ENCODE measurements around the gene GABRB2. TPM values are rescaled to one million over a fixed set of nuclear protein-coding genes. Genes with fewer than 3 reads are reported as not detected.
A peak's percentile ranks its signal among the peaks of the same experiment; 100 is the strongest.

Gene GABRB2
- 1 to 10 TPM in 1 of 9 donors, under 1 TPM in 2, not detected in 6; 0.15 to 3.8 (median 0.17) TPM for total RNA-seq
- under 1 TPM in 1 of 2 donors, not detected in 1; 0.04 TPM for polyA plus RNA-seq
- long read RNA-seq, donor 1: 0 reads
- long read RNA-seq, donor 2: 0 reads
- long read RNA-seq, donor 3: 0 reads

DNA sequence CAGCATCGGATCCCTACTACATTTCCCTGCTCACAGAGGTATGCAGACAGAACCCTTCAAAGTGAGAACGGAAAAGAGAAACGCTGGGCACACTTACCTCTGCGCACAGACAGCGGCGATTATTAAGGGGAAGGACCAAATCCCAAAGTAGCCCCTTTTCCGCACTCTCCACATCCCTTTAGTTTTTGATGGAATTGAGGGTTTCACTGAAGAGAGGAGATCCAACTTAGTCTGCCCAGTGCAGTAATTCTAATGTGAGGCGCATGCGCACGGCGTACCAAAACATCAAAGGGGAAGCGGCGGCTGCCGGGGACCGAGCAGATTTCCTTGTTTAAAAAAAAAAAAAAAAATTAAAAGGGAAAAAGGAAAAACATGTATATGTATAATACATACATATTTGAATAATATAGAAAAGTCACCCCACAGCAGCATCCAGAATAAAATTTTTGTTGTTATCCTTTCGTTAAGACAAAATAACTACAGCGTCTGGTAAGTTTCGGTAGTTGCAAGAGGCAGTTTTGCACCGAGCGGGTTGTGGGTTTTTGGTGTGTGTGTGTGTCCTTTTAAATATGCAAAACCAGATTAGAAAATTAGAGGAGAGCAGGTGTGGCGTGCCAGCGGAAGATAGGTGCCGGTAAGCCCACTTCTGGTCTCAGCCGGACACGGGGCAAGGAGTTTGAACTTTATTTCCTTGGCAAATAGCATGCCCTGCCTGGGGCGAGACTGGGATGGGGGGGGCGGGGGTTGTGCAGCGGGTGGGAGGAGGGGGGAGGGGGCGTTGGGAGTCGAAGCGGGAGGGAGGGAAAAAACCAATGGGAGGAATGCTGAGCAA is at the start of gene GABRB2:
Gene GABRB2, minus strand, starts transcription at position 256 of the 832 bp plus-strand sequence. Its CDS starts 82 bp downstream, at position 174.
- peaks cover 17 to 76% (median 38%) of the 10 kb centered on the region in 9 donors for H3K27me3 ChIP-seq
- H3K4me1 ChIP-seq: peaks cover 0 to 29% (median 6%) of the 10 kb centered on the region in 12 donors
- DNase-seq (peak in 2 of 5 donors; percentile 34 to 69), ATAC-seq (peak in 1 of 4 donors; percentile 48)
- H3K4me3 ChIP-seq: peak within 1 kb of the TSS; percentile 7 to 57 (median 42)
- no peaks in the 10 kb centered on the region for H3K36me3 ChIP-seq
- TF ChIP-seq, protein P1, sequence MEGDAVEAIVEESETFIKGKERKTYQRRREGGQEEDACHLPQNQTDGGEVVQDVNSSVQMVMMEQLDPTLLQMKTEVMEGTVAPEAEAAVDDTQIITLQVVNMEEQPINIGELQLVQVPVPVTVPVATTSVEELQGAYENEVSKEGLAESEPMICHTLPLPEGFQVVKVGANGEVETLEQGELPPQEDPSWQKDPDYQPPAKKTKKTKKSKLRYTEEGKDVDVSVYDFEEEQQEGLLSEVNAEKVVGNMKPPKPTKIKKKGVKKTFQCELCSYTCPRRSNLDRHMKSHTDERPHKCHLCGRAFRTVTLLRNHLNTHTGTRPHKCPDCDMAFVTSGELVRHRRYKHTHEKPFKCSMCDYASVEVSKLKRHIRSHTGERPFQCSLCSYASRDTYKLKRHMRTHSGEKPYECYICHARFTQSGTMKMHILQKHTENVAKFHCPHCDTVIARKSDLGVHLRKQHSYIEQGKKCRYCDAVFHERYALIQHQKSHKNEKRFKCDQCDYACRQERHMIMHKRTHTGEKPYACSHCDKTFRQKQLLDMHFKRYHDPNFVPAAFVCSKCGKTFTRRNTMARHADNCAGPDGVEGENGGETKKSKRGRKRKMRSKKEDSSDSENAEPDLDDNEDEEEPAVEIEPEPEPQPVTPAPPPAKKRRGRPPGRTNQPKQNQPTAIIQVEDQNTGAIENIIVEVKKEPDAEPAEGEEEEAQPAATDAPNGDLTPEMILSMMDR (IDR thresholded peaks at IDR 0.05): no peak
- no peak for TF ChIP-seq POLR2A (IDR thresholded peaks at IDR 0.05)
- H3K27ac ChIP-seq: no peak within 1 kb of the TSS
- WGBS, 4 donors: 1 to 3% (median 1%) methylated on average over 31 of the region's 31 CpGs
- peaks cover 0 to 5% (median 0%) of the 10 kb centered on the region in 12 donors for H3K9me3 ChIP-seq
- intact Hi-C loops (cut with DNase I): loop anchor here in 1 of 10 donors (5.0 kb wide), 1 partner anchor 1861 kb away; no protein-coding TSS in a partner anchor

DNA sequence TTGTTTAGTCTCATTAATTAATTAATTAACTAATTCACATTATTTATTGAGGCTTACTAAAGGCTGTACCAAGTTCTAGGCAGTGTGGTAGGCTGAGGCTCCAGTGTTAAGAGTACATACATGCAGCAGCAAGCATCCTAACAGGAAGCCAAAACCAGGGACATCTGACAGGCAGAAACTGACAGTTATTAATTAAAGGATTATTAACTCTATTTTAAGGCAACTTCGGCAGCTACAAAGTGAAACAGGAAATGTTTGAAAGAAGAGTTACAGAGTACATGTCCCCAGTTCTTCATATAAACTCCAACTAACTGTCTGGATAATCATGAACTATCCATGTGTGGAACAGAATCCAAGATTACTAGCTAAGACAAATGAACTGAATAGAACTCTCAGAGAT is 39.3 kb upstream of the GABRB2 start:
- Histone ChIP-seq H3K27me3 (no peaks in the 10 kb centered on the region), H3K36me3 (no peaks in the 10 kb centered on the region), H3K9me3 (peaks cover 0 to 6% (median 0%) of the 10 kb centered on the region in 12 donors), H3K4me1 (no peaks in the 10 kb centered on the region), H3K4me3 (no peak overlapping the region), H3K27ac (no peak overlapping the region)
- 33 to 41% (median 35%) methylated on average over 1 of the region's 1 CpG for WGBS, 4 donors
- ATAC-seq (no peak), DNase-seq (no peak)
- TF ChIP-seq POLR2A (IDR thresholded peaks at IDR 0.05): no peak
- TF ChIP-seq, protein P1 (IDR thresholded peaks at IDR 0.05): no peak
- intact Hi-C loops (cut with DNase I): no loop called here

DNA sequence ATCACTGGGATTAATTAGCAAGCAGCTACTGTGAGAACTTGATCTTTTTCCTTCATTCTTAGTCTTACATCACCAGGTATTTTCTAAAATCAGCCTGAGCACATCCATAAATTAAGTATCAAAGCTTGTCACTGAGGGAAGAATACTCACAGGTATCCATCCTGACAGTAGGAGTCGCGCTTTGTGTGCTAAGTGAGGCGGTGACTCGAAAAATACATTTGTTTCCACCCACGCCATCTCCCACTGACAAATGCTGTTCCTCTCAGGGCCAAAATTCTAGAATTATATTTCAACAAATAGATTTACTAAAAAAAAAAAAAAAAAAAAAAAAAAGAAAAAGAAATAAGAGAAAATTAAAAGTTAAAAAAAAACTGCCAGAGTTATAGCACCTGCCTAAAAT is 34.1 kb upstream of the GABRB2 start:
- DNase-seq (no peak), ATAC-seq (no peak)
- no peaks in the 10 kb centered on the region for H3K27me3 ChIP-seq
- intact Hi-C loops (cut with DNase I): no loop called here
- no peaks in the 10 kb centered on the region for H3K4me1 ChIP-seq
- WGBS, 4 donors: 90 to 96% (median 91%) methylated on average over 5 of the region's 5 CpGs
- H3K36me3 ChIP-seq: no peaks in the 10 kb centered on the region
- peaks cover 0 to 4% (median 0%) of the 10 kb centered on the region in 12 donors for H3K9me3 ChIP-seq
- H3K27ac ChIP-seq: no peak overlapping the region
- H3K4me3 ChIP-seq: no peak overlapping the region
- TF ChIP-seq, protein P1 (IDR thresholded peaks at IDR 0.05): no peak

DNA sequence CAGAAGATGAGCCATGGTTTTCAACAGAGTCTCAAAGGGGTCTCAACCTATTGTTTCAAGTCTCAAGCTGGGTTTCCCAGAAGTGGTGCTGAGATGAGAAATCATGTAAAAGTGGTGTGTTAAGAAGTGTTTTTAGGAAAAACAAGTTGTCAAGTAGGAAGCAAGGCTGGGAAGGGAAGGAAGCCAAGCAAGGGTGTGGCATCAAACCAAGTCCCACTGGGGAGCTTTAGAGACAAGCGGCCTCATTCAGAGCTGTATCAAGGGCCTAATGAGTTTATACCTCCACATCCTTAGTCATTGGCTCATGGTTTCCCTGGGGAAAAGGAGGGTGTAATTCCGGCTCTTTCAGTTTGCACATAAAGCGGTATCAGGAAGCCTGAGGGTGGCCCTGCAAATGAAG is 26.4 kb upstream of the GABRB2 start:
- H3K9me3 ChIP-seq: no peaks in the 10 kb centered on the region
- no peaks in the 10 kb centered on the region for H3K4me1 ChIP-seq
- no peaks in the 10 kb centered on the region for H3K36me3 ChIP-seq
- ATAC-seq: no peak
- H3K27me3 ChIP-seq: no peaks in the 10 kb centered on the region
- peak in 1 of 5 donors; percentile 26 for DNase-seq
- no peak overlapping the region for H3K27ac ChIP-seq
- WGBS, 4 donors: 44 to 63% (median 50%) methylated on average over 3 of the region's 3 CpGs
- no peak for TF ChIP-seq POLR2A (IDR thresholded peaks at IDR 0.05)
- TF ChIP-seq, protein P1 (IDR thresholded peaks at IDR 0.05): no peak
- H3K4me3 ChIP-seq: no peak overlapping the region
- intact Hi-C loops (cut with DNase I): no loop called here

Data from heart left ventricle (tissue), 16 donors.